ENCODE data around the gene DIS3L2.

DIS3L2 gene

DNA sequence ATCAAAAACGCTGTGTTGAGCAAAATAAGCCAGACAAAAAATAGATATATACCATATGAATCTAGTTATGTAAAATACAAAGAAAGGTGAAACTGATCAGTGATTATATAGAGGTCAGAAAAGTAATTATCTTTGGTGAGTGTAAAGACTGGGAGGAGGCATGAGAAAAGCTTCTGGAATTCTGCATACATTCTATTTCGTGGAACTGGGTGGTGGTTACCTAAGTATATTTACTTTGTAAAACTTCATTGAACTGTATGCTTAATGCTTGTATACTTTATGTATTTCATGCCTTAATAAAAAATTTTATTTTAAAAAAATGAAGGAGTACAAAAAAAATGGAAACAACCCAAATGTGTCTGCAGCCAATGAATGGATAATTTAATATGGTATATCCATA, 263.9 kb downstream of the DIS3L2 start:
- CTCF ChIA-PET: no interaction called here
- TF ChIP-seq, protein P1, sequence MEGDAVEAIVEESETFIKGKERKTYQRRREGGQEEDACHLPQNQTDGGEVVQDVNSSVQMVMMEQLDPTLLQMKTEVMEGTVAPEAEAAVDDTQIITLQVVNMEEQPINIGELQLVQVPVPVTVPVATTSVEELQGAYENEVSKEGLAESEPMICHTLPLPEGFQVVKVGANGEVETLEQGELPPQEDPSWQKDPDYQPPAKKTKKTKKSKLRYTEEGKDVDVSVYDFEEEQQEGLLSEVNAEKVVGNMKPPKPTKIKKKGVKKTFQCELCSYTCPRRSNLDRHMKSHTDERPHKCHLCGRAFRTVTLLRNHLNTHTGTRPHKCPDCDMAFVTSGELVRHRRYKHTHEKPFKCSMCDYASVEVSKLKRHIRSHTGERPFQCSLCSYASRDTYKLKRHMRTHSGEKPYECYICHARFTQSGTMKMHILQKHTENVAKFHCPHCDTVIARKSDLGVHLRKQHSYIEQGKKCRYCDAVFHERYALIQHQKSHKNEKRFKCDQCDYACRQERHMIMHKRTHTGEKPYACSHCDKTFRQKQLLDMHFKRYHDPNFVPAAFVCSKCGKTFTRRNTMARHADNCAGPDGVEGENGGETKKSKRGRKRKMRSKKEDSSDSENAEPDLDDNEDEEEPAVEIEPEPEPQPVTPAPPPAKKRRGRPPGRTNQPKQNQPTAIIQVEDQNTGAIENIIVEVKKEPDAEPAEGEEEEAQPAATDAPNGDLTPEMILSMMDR (IDR thresholded peaks at IDR 0.05; ENCODE audit: control extremely low read depth, extremely low read depth, low read depth, missing control alignments): no peak
- POLR2A ChIA-PET: no interaction called here
- no peak for DNase-seq (ENCODE audit: extremely low spot score)

DNA sequence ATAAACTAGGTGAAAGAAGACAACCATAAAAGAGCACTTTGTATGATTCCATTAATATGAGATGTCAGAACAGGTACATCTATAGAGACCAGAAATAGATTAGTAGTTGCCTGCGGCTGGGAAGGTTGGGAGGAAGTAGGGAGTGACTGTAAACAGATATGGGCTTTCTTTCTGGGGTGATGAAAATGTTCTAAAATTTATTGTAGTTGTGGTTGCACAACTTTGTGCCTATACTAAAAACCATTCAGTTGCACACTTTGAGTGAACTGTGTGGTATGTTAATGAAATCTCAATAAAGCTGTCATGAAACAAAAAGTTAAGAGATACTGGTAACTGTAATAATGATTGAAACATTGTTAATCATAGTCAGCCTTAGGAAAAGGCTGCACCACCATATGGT, 264.4 kb downstream of the DIS3L2 start:
- CTCF ChIA-PET: interaction anchor here (1.8 kb wide), 1 partner anchor 14 kb away, joined by 5 read pairs; no protein-coding TSS in a partner anchor
- TF ChIP-seq, protein P1 (IDR thresholded peaks at IDR 0.05; ENCODE audit: control extremely low read depth, extremely low read depth, low read depth, missing control alignments): no peak
- POLR2A ChIA-PET: no interaction called here
- DNase-seq (ENCODE audit: extremely low spot score): no peak

DNA sequence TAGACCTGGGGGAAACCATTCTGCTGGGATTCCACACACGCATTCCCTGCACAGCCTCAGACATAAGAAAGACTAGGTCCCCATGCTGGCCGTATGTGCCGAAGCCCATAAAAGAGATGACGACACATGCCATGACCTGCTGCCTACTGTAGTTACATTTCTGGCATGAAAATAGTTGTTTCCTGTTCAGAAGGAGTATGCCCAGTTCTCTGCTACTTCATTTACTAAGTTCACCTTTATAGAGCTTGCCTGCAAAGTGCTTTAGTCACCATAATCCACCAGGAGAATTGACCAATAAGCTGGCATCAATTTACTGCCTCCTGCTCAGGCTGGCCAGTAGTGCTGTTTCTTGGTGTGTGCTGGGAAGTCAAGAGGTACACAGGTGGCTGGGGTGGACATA, 266.8 kb downstream of the DIS3L2 start:
- ChIA-PET POLR2A (no interaction called here), CTCF (interaction anchor here (1.1 to 2.1 kb wide), 2 partner anchors 48 to 307 kb away, joined by 3 to 5 read pairs; no protein-coding TSS in a partner anchor)
- TF ChIP-seq, protein P1 (IDR thresholded peaks at IDR 0.05; ENCODE audit: control extremely low read depth, extremely low read depth, low read depth, missing control alignments): no peak
- DNase-seq (ENCODE audit: extremely low spot score): no peak

DNA sequence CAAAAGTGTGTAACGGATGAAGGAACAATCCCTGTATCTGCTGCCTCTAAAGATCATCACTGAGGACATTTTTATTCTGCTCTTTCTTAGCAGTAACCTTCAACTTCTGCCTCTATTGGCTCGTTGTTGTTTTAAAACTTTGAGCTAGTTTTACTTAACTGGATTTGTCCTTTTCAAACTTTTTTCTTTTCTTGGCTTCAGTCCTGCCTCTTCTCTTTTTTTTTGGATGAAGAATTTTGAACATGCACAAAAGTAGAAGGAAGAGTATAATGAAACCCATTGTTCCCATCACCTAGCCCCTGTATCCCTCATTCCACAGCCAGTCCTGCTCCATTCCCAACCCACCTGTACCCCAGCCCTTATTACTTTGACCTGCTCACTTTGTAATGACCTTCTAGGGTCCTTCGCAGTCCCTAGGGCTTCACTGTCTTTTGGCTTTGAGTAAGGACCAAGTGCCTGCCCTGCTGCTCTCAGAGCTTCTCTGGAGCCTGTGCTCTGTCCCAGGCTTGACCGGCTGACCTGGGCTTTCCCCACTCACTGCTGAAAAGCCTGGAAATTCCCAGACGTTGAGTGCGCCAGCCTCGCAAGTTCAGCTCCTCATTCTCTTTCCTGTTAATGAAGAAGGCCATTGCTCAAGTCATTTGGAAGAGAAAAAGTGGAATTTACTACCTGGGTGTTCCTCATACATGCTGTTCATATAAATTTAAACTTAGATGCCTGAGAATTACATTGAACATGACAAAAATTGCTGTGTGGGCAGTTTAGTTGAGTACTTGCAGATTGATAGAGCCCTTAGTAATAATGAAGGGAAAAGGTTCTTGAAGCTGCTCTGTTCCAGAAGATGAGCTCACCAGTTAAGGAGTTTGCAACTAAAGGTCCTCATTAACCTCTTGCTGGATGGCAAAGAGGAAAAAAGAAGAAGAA, 267.7 kb downstream of the DIS3L2 start:
- TF ChIP-seq, protein P1 (IDR thresholded peaks at IDR 0.05; ENCODE audit: control extremely low read depth, extremely low read depth, low read depth, missing control alignments): no peak
- ChIA-PET POLR2A (no interaction called here), CTCF (interaction anchor here (1.0 to 2.7 kb wide), 4 partner anchors 21 to 308 kb away, joined by 3 to 14 read pairs (median 4); no protein-coding TSS in a partner anchor)

DNA sequence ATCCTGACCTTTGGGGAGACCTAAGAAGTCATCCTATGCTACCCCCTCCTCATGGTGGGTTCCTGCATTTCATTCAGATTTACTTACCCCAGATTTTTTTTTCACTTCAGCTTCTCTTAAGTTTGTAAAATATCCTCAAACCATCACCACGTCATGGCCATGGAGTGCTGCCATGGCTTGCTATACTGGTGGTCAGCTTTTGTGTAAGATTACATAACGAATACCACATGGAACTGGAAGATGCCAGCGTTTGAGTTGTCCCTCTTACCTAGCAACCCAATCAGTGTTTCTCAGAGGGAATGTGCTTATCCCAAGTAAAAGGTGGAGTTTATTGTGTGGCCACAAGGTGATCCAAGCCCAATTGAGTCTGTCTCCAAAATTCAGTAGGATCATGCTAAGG, 268.4 kb downstream of the DIS3L2 start:
- CTCF ChIA-PET: interaction anchor here (1.0 to 2.7 kb wide), 3 partner anchors 21 to 309 kb away, joined by 3 to 14 read pairs (median 5); no protein-coding TSS in a partner anchor
- TF ChIP-seq, protein P1 (IDR thresholded peaks at IDR 0.05; ENCODE audit: control extremely low read depth, extremely low read depth, low read depth, missing control alignments): no peak
- POLR2A ChIA-PET: no interaction called here
- DNase-seq (ENCODE audit: extremely low spot score): no peak

More for the DNA sequence above, 267.7 kb downstream of the DIS3L2 start:
- no peak for DNase-seq (ENCODE audit: extremely low spot score)

DNA sequence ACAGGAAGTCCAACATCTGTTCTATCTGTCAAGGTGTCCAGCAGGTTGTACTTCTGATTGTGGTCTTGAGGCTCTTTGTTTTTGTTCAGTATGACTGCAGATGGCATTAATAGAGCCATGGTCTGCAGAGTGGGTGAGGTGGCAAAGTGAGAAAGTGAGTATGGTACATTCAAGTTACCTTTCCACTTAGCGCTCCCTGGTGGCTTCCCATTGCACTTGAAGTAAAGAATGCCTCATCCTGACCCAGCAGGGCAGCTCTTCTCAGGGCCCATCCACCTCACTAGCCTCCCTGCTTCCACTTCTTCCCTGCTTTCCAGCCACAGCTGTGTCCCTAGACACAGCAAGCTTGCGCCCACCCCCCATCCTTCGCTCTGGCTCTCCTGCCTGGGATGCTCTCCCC, 269.0 kb downstream of the DIS3L2 start:
- TF ChIP-seq, protein P1 (IDR thresholded peaks at IDR 0.05; ENCODE audit: control extremely low read depth, extremely low read depth, low read depth, missing control alignments): peak; percentile 34
- DNase-seq (ENCODE audit: extremely low spot score): no peak
- ChIA-PET POLR2A (no interaction called here), CTCF (interaction anchor here (1.1 to 2.7 kb wide), 7 partner anchors 8 to 309 kb away, joined by 3 to 14 read pairs (median 5); no protein-coding TSS in a partner anchor)
